H1 (cell line): ENCODE data around the gene MPDZ. TPM values are rescaled to one million over a fixed set of nuclear protein-coding genes. Genes with fewer than 3 reads are reported as not detected.

Experiments
- CTCF ChIA-PET: fragments of 300-600 bp; sonication (Branson Sonifier 250); formaldehyde crosslinking; loops from one replicate; lab custom pipeline; 2021; ENCODE audit not compliant: partially characterized antibody; lab: Charles Lee
- POLR2A ChIA-PET: fragments of 300-600 bp; sonication (Branson Sonifier 250); formaldehyde crosslinking; loops from one replicate; lab custom pipeline; 2021; ENCODE audit warnings: inconsistent platforms; ENCODE audit not compliant: partially characterized antibody; lab: Charles Lee
- DNase-seq, 2 experiments: peaks; one replicate each; pipeline versions ENCODE4 v3.0.0 to v3.0.0-alpha.2; 2010 to 2022; ENCODE audit warnings: low spot score in 2 of 2, low read depth in 1 of 2, mixed read lengths in 1 of 2
- FAIRE-seq: peaks from 2 replicates; lab custom pipeline; 2011; peaks lifted over from hg19 to GRCh38; lab: Jason Lieb, UNC
- H2AFZ ChIP-seq: 2 replicates; pipeline ENCODE4 v1.8.1; 2012; ENCODE audit warnings: low read length, inconsistent platforms
- H2AK5ac ChIP-seq: 2 replicates; pipeline ENCODE4 v1.6.1; 2013; ENCODE audit warnings: low read depth, low read length
- H2BK120ac ChIP-seq: replicated peaks from 2 replicates; pipeline ENCODE3; 2013; ENCODE audit warnings: low read depth, low read length, inconsistent platforms
- H2BK12ac ChIP-seq: 2 replicates; pipeline ENCODE4 v1.6.1; 2013; ENCODE audit warnings: low read depth, low read length
- H2BK15ac ChIP-seq: 2 replicates; pipeline ENCODE4 v1.6.1; 2013; ENCODE audit warnings: low read length
- H2BK20ac ChIP-seq: 2 replicates; pipeline ENCODE4 v1.6.1; 2013; ENCODE audit warnings: low read length
- H2BK5ac ChIP-seq: 2 replicates; pipeline ENCODE4 v1.6.1; 2013; ENCODE audit warnings: low read depth, low read length
- H3K14ac ChIP-seq: 2 replicates; pipeline ENCODE4 v1.6.1; 2013; ENCODE audit warnings: inconsistent platforms; ENCODE audit not compliant: insufficient read length
- H3K18ac ChIP-seq: 2 replicates; pipeline ENCODE4 v1.6.1; 2013; ENCODE audit warnings: low read length; ENCODE audit errors: extremely low read depth
- H3K23ac ChIP-seq: 2 replicates; pipeline ENCODE4 v1.6.1; 2013; ENCODE audit warnings: inconsistent platforms; ENCODE audit not compliant: insufficient read length
- H3K23me2 ChIP-seq: 2 replicates; pipeline ENCODE4 v1.6.1; 2013; ENCODE audit warnings: low read depth, low read length
- H3K27ac ChIP-seq: 2 replicates; pipeline ENCODE4 v1.6.1; 2011; ENCODE audit warnings: low read depth, low read length, inconsistent platforms
- H3K27me3 ChIP-seq, 4 experiments: replicated peaks in 1 of 4; 1 replicate in 1 of 4; 2 replicates in 3 of 4; pipeline versions ENCODE4 v1.6.1 to v1.8.1; 2011 to 2013; ENCODE audit warnings: low read length in 3 of 4, mild to moderate bottlenecking in 3 of 4, inconsistent platforms in 2 of 4, mixed read lengths in 2 of 4, moderate library complexity in 1 of 4; ENCODE audit not compliant: control insufficient read depth in 3 of 4, insufficient read depth in 3 of 4; ENCODE audit errors: extremely low read depth in 1 of 4
- H3K36me3 ChIP-seq, 4 experiments: 2 replicates each; pipeline versions ENCODE4 v1.6.1 to v1.8.1; 2011 to 2013; ENCODE audit warnings: mild to moderate bottlenecking in 4 of 4, low read length in 3 of 4, moderate library complexity in 2 of 4, control low read depth in 1 of 4, inconsistent platforms in 1 of 4; ENCODE audit not compliant: insufficient read depth in 4 of 4, control insufficient read depth in 2 of 4
- H3K4ac ChIP-seq: replicated peaks from 2 replicates; pipeline ENCODE3; 2013; ENCODE audit warnings: low read length, low read depth, mixed read lengths, inconsistent platforms; ENCODE audit not compliant: insufficient read length
- H3K4me1 ChIP-seq, 4 experiments: replicated peaks in 1 of 4; 1 replicate in 1 of 4; 2 replicates in 3 of 4; pipeline versions ENCODE4 v1.6.1 to v1.8.1; 2011 to 2013; ENCODE audit warnings: low read length in 3 of 4, inconsistent platforms in 2 of 4, mixed read lengths in 1 of 4; ENCODE audit not compliant: insufficient read depth in 4 of 4, control insufficient read depth in 3 of 4
- H3K4me2 ChIP-seq, 2 experiments: 2 replicates each; pipeline versions ENCODE4 v1.6.1 to v1.8.1; 2011 to 2013; ENCODE audit warnings: low read depth in 2 of 2, low read length in 2 of 2, control low read depth in 1 of 2, inconsistent platforms in 1 of 2, mild to moderate bottlenecking in 1 of 2; ENCODE audit not compliant: insufficient read depth in 1 of 2
- H3K4me3 ChIP-seq, 4 experiments: fragments of 200-600, 300-600 bp in 1 of 4; sonication (generic), shearing (Covaris generic), sonication (Bioruptor Twin) in 1 of 4; 2 replicates each; pipeline versions ENCODE4 v1.5.1 to v1.8.1; 2011 to 2016; ENCODE audit warnings: low read length in 4 of 4, low read depth in 3 of 4, control low read depth in 2 of 4, inconsistent platforms in 2 of 4, mild to moderate bottlenecking in 2 of 4, mixed read lengths in 1 of 4, moderate library complexity in 1 of 4; ENCODE audit not compliant: insufficient read depth in 2 of 4; ENCODE audit errors: extremely low read depth in 1 of 4
- H3K56ac ChIP-seq: replicated peaks from 2 replicates; pipeline ENCODE3; 2013; ENCODE audit warnings: low read depth, mild to moderate bottlenecking, mixed read lengths, low read length, inconsistent platforms; ENCODE audit not compliant: insufficient read length
- H3K79me1 ChIP-seq: 2 replicates; pipeline ENCODE4 v1.6.1; 2013; ENCODE audit warnings: low read depth, low read length, control low read depth
- H3K79me2 ChIP-seq, 2 experiments: 2 replicates each; pipeline versions ENCODE4 v1.6.1 to v1.8.1; 2012 to 2013; ENCODE audit warnings: low read length in 2 of 2, mild to moderate bottlenecking in 2 of 2, inconsistent platforms in 1 of 2; ENCODE audit not compliant: insufficient read depth in 2 of 2, control insufficient read depth in 1 of 2
- H3K9ac ChIP-seq, 4 experiments: replicated peaks in 1 of 4; 1 replicate in 1 of 4; 2 replicates in 3 of 4; pipeline versions ENCODE4 v1.6.1 to v1.8.1; 2011 to 2013; ENCODE audit warnings: low read depth in 3 of 4, low read length in 3 of 4, control low read depth in 2 of 4, mild to moderate bottlenecking in 2 of 4, moderate library complexity in 2 of 4, inconsistent platforms in 1 of 4; ENCODE audit errors: extremely low read depth in 1 of 4
- H3K9me3 ChIP-seq, 2 experiments: 2 replicates each; pipeline versions ENCODE4 v1.6.1 to v1.8.1; 2012 to 2013; ENCODE audit warnings: mild to moderate bottlenecking in 2 of 2, moderate library complexity in 2 of 2, control low read depth in 1 of 2, inconsistent platforms in 1 of 2, low read depth in 1 of 2, low read length in 1 of 2, mixed read lengths in 1 of 2; ENCODE audit not compliant: insufficient read depth in 2 of 2
- H4K20me1 ChIP-seq, 2 experiments: replicated peaks in 1 of 2; 2 replicates each; pipeline versions ENCODE3 to v1.8.1; 2011 to 2013; ENCODE audit warnings: inconsistent platforms in 2 of 2, low read length in 2 of 2, mild to moderate bottlenecking in 1 of 2; ENCODE audit not compliant: insufficient read depth in 2 of 2, control insufficient read depth in 1 of 2
- H4K5ac ChIP-seq: 2 replicates; pipeline ENCODE4 v1.6.1; 2013; ENCODE audit warnings: low read length, low read depth, mixed read lengths, inconsistent platforms; ENCODE audit not compliant: insufficient read length
- H4K8ac ChIP-seq: 2 replicates; pipeline ENCODE4 v1.8.0; 2013; ENCODE audit warnings: mild to moderate bottlenecking, moderate library complexity, low read length, inconsistent platforms; ENCODE audit not compliant: insufficient read depth; ENCODE audit errors: extremely low read depth
- H4K91ac ChIP-seq: replicated peaks from 2 replicates; pipeline ENCODE3; 2013; ENCODE audit warnings: low read length, mixed read lengths, inconsistent platforms; ENCODE audit not compliant: insufficient read length
- ASH2L ChIP-seq: fragments of 200-600, 300-600 bp; sonication (generic); IDR thresholded peaks from one replicate; pipeline ENCODE4 v1.7.1; 2017; ENCODE audit warnings: low read length
- RXRA ChIP-seq: IDR thresholded peaks from 2 replicates; pipeline ENCODE4 v1.6.1; 2011; ENCODE audit warnings: low read depth, mild to moderate bottlenecking, low read length, moderate library complexity; ENCODE audit not compliant: insufficient read depth
- TAF7 ChIP-seq: optimal IDR thresholded peaks from 2 replicates; pipeline ENCODE3; 2011; ENCODE audit warnings: low read depth, mild to moderate bottlenecking, inconsistent platforms, low read length, moderate library complexity, borderline replicate concordance
- WGBS, 2 experiments: shearing (Covaris generic) in 1 of 2; methylation state at CpG; one replicate each; pipeline versions ENCODE4 v1.1.6 to v1.1.7; 2013 to 2015; ENCODE audit warnings: low lambda C conversion rate in 2 of 2, mixed read lengths in 2 of 2, inconsistent platforms in 1 of 2, low coverage in 1 of 2, missing lambda C conversion rate in 1 of 2; ENCODE audit not compliant: insufficient replicate concordance in 2 of 2, insufficient coverage in 1 of 2, insufficient read length in 1 of 2; ENCODE audit errors: extremely low coverage in 1 of 2, missing lambda C conversion rate in 1 of 2; 5-methylcytosine and 5-hydroxymethylcytosine counted together
- polyA plus RNA-seq, 7 experiments: library from polyadenylated mRNA; depleted of rRNA in 3 of 7; stranded (reverse) in 5 of 7; unstranded in 2 of 7; fragments of >200 nt in 5 of 7; fragments of 200-250 nt in 2 of 7; gene quantifications; 1 replicate in 5 of 7; 2 replicates in 1 of 7; 4 replicates in 1 of 7; pipeline versions ENCODE4 v1.2.1 to v1.2.3, GENCODE V29; 2011 to 2013; ENCODE audit warnings: missing spikeins in 2 of 7, mixed read lengths in 2 of 7
- total RNA-seq: library from RNA; stranded (reverse); fragmentation: NEBNext Ultra II Directional; extraction: Animal tissue kit (Norgen Biotek cat#: 25700); gene quantifications from 2 replicates; pipeline ENCODE4 v1.2.1, GENCODE V29; 2021

Gene MPDZ
- total and polyA plus RNA-seq, 2 of the 8 experiments (the other 6 are each of a cell fraction or from before 2014, with no cell fraction given) = 14.6 to 39.4 TPM

- Histone ChIP-seq H2BK5ac (no peak overlapping the region), H3K27me3 (no peaks in the 10 kb centered on the region), H2BK20ac (no peak overlapping the region), H2BK12ac (no peak overlapping the region), H4K8ac (no peak overlapping the region), H3K23me2 (no peaks in the 10 kb centered on the region), H2AFZ (no peak overlapping the region), H2BK15ac (no peak overlapping the region), H3K36me3 (peaks cover 0 to 8% (median 0%) of the 10 kb centered on the region in 4 experiments; a peak in 2 of 8 replicates), H3K4me2 (no peak overlapping the region), H3K79me2 (no peaks in the 10 kb centered on the region), H3K27ac (no peak overlapping the region), H3K56ac (no peak overlapping the region), H3K9ac (no peak overlapping the region), H3K4me1 (peaks cover 0 to 3% (median 2%) of the 10 kb centered on the region in 4 experiments; a peak in 2 of 7 replicates), H3K4ac (no peak overlapping the region), H3K18ac (no peak overlapping the region), H4K5ac (no peak overlapping the region), H2BK120ac (no peak overlapping the region), H3K4me3 (no peak overlapping the region; a peak in 1 of 8 replicates), H4K20me1 (no peaks in the 10 kb centered on the region), H3K79me1 (no peaks in the 10 kb centered on the region), H2AK5ac (no peak overlapping the region), H3K14ac (no peak overlapping the region), H4K91ac (no peak overlapping the region), H3K23ac (no peak overlapping the region), H3K9me3 (no peaks in the 10 kb centered on the region)
- ChIA-PET POLR2A (no interaction called here), CTCF (no interaction called here)
- no peak for TF ChIP-seq TAF7
- TF ChIP-seq ASH2L = no peak
- TF ChIP-seq RXRA = no peak
- no peak for FAIRE-seq
- WGBS, 2 experiments = 91% methylated on average over 2 of the region's 2 CpGs; no CpG with 5 or more reads in 1 of the 2 experiments
- DNase-seq = no peak
Measured at GRCh38 chr9:13163946-13164345, 115.5 kb downstream of the MPDZ start.
